Measurements from ENCODE around the gene DDX50. TPM values are rescaled to one million over a fixed set of nuclear protein-coding genes. Genes with fewer than 3 reads are reported as not detected.

DDX50 gene
- polyA plus RNA-seq, 1 experiment, result 60.8 TPM

DNA sequence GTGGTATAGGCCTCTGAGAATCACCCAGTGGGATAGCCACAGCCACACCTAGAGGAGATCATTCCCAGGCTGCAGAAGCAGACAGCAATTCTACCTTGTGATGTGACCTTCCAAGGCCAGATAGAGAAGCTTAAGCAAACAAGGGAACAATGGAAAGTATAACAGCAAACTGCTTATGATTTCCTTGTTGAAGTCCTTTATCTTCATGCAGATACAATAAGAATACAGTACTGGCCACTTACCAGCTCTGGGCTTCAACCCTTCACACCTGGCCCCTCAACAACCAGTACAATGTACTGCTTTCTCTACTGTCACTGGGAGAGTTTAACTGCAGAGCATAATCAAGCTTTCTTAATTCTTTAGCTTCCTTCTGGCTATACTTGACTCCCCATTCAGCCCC lies 22.6 kb upstream of the DDX50 start:
- H3K4me3 ChIP-seq (ENCODE audit: low read depth, low read length), result no peak overlapping the region
- TF ChIP-seq, protein P1, sequence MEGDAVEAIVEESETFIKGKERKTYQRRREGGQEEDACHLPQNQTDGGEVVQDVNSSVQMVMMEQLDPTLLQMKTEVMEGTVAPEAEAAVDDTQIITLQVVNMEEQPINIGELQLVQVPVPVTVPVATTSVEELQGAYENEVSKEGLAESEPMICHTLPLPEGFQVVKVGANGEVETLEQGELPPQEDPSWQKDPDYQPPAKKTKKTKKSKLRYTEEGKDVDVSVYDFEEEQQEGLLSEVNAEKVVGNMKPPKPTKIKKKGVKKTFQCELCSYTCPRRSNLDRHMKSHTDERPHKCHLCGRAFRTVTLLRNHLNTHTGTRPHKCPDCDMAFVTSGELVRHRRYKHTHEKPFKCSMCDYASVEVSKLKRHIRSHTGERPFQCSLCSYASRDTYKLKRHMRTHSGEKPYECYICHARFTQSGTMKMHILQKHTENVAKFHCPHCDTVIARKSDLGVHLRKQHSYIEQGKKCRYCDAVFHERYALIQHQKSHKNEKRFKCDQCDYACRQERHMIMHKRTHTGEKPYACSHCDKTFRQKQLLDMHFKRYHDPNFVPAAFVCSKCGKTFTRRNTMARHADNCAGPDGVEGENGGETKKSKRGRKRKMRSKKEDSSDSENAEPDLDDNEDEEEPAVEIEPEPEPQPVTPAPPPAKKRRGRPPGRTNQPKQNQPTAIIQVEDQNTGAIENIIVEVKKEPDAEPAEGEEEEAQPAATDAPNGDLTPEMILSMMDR (IDR thresholded peaks at IDR 0.05; ENCODE audit: low read depth, low read length), result no peak
- no peaks in the 10 kb centered on the region for H3K9me3 ChIP-seq (ENCODE audit: control insufficient read depth, insufficient read depth, low read length)
- ChIA-PET POLR2A (interaction anchor here (0.6 kb wide), 1 partner anchor 22 kb away, joined by 3 read pairs; no protein-coding TSS in a partner anchor), CTCF (interaction anchor here (0.6 to 1.3 kb wide), 2 partner anchors 19 to 51 kb away, joined by 3 to 6 read pairs; partner anchors contain the start of gene STOX1)
- no peak for DNase-seq (ENCODE audit: low read depth, low spot score)
- H3K27me3 ChIP-seq (ENCODE audit: control insufficient read depth, insufficient read depth, low read length), result peaks cover 12% of the 10 kb centered on the region
- no peak overlapping the region for H3K27ac ChIP-seq (ENCODE audit: low read depth, low read length)

GRCh38 chr10:68879628-68880027 lies 21.5 kb upstream of the DDX50 start:
- H3K9me3 ChIP-seq (ENCODE audit: control insufficient read depth, insufficient read depth, low read length), result no peaks in the 10 kb centered on the region
- H3K27me3 ChIP-seq (ENCODE audit: control insufficient read depth, insufficient read depth, low read length), result peaks cover 12% of the 10 kb centered on the region
- no peak for DNase-seq (ENCODE audit: low read depth, low spot score)
- H3K27ac ChIP-seq (ENCODE audit: low read depth, low read length), result no peak overlapping the region
- ChIA-PET POLR2A (no interaction called here), CTCF (no interaction called here)
- no peak overlapping the region for H3K4me3 ChIP-seq (ENCODE audit: low read depth, low read length)
- TF ChIP-seq, protein P1 (IDR thresholded peaks at IDR 0.05; ENCODE audit: low read depth, low read length), result no peak

GRCh38 chr10:68880181-68880580 lies 20.9 kb upstream of the DDX50 start:
- TF ChIP-seq, protein P1 (IDR thresholded peaks at IDR 0.05; ENCODE audit: low read depth, low read length), result no peak
- Histone ChIP-seq H3K27me3 (ENCODE audit: control insufficient read depth, insufficient read depth, low read length) (peaks cover 12% of the 10 kb centered on the region), H3K9me3 (ENCODE audit: control insufficient read depth, insufficient read depth, low read length) (no peaks in the 10 kb centered on the region), H3K4me3 (ENCODE audit: low read depth, low read length) (no peak overlapping the region), H3K27ac (ENCODE audit: low read depth, low read length) (no peak overlapping the region)
- ChIA-PET POLR2A (interaction anchor here (0.7 kb wide), 1 partner anchor 52 kb away, joined by 7 read pairs; no protein-coding TSS in a partner anchor), CTCF (no interaction called here)
- DNase-seq (ENCODE audit: low read depth, low spot score), result no peak

DNA sequence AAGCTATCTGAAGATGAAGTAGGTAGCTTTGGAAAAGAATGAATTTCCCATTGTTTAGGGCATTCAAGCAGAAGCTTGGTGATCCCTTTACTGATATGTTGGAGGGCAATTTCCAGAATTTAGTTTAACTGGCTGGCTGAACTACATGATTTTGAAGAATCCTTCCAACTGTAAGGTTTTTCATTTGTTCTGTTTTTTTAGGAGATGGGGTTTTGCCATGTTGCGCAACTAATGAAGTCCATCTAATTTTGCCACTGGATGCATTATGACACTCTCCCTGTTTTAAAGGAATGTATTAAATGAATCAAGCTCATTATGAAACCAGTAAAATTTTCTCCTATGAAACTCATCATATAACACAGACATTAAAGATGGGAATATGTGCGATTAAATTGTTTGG lies 6.1 kb upstream of the DDX50 start:
- POLR2A ChIA-PET, result no interaction called here
- DNase-seq (ENCODE audit: low read depth, low spot score), result no peak

GRCh38 chr10:68897336-68897741 lies 3.8 kb upstream of the DDX50 start:
- ChIA-PET POLR2A (interaction anchor here (0.7 kb wide), 1 partner anchor 488 kb away, joined by 9 read pairs; no protein-coding TSS in a partner anchor), CTCF (interaction anchor here (0.6 to 2.6 kb wide), 38 partner anchors 9 to 489 kb away, joined by 3 to 18 read pairs (median 4); no protein-coding TSS in a partner anchor)
- H3K4me3 ChIP-seq (ENCODE audit: low read depth, low read length), result no peak overlapping the region
- H3K27ac ChIP-seq (ENCODE audit: low read depth, low read length), result no peak overlapping the region
- H3K27me3 ChIP-seq (ENCODE audit: control insufficient read depth, insufficient read depth, low read length), result no peaks in the 10 kb centered on the region
- TF ChIP-seq, protein P1 (IDR thresholded peaks at IDR 0.05; ENCODE audit: low read depth, low read length), result peak; percentile 54
- H3K9me3 ChIP-seq (ENCODE audit: control insufficient read depth, insufficient read depth, low read length), result no peaks in the 10 kb centered on the region; the same call in 1 of the 2 replicates
- peak; percentile 38 for DNase-seq (ENCODE audit: low read depth, low spot score)

More for the DNA sequence above, 6.1 kb upstream of the DDX50 start:
- Histone ChIP-seq H3K27ac (ENCODE audit: low read depth, low read length) (no peak overlapping the region), H3K27me3 (ENCODE audit: control insufficient read depth, insufficient read depth, low read length) (no peaks in the 10 kb centered on the region), H3K9me3 (ENCODE audit: control insufficient read depth, insufficient read depth, low read length) (no peaks in the 10 kb centered on the region), H3K4me3 (ENCODE audit: low read depth, low read length) (no peak overlapping the region)
- CTCF ChIA-PET, result no interaction called here
- TF ChIP-seq, protein P1 (IDR thresholded peaks at IDR 0.05; ENCODE audit: low read depth, low read length), result no peak

Measured in AG04450 (cell line).